ENCODE measurements around the gene DDX10.

The DDX10 gene

GRCh38 chr11:108786281-108786990, 121.6 kb downstream of the DDX10 start:
- H3K27me3 ChIP-seq (ENCODE audit: control insufficient read depth in 5 of 5, insufficient read depth in 4 of 5, low read length in 5 of 5) = no peaks in the 10 kb centered on the region
- no peak overlapping the region for H3K9ac ChIP-seq (ENCODE audit: low read length in 5 of 5)
- no peak overlapping the region for H3K4me3 ChIP-seq (ENCODE audit: low read depth in 1 of 5, low read length in 5 of 5)
- H3K27ac ChIP-seq (ENCODE audit: low read depth, low read length) = no peak overlapping the region
- peaks cover 0 to 4% (median 0%) of the 10 kb centered on the region in 5 donors for H3K4me1 ChIP-seq (ENCODE audit: control insufficient read depth in 5 of 5, insufficient read depth in 5 of 5, low read length in 5 of 5)
- H3K36me3 ChIP-seq (ENCODE audit: control insufficient read depth in 5 of 5, insufficient read depth in 5 of 5, low read length in 5 of 5) = peaks cover 0 to 7% (median 0%) of the 10 kb centered on the region in 5 donors
- no peaks in the 10 kb centered on the region for H3K9me3 ChIP-seq (ENCODE audit: control insufficient read depth in 5 of 5, low read length in 5 of 5)

GRCh38 chr11:108787105-108787504, 122.2 kb downstream of the DDX10 start:
- no peak overlapping the region for H3K4me3 ChIP-seq (ENCODE audit: low read depth in 1 of 5, low read length in 5 of 5)
- H3K27me3 ChIP-seq (ENCODE audit: control insufficient read depth in 5 of 5, insufficient read depth in 4 of 5, low read length in 5 of 5) = no peaks in the 10 kb centered on the region
- H3K27ac ChIP-seq (ENCODE audit: low read depth, low read length) = no peak overlapping the region
- H3K9ac ChIP-seq (ENCODE audit: low read length in 5 of 5) = no peak overlapping the region
- no peaks in the 10 kb centered on the region for H3K9me3 ChIP-seq (ENCODE audit: control insufficient read depth in 5 of 5, low read length in 5 of 5)
- H3K4me1 ChIP-seq (ENCODE audit: control insufficient read depth in 5 of 5, insufficient read depth in 5 of 5, low read length in 5 of 5) = peaks cover 0 to 4% (median 0%) of the 10 kb centered on the region in 5 donors
- peaks cover 0 to 3% (median 0%) of the 10 kb centered on the region in 5 donors for H3K36me3 ChIP-seq (ENCODE audit: control insufficient read depth in 5 of 5, insufficient read depth in 5 of 5, low read length in 5 of 5)

GRCh38 chr11:108788565-108789199, 123.8 kb downstream of the DDX10 start:
- Histone ChIP-seq H3K4me3 (ENCODE audit: low read depth in 1 of 5, low read length in 5 of 5) (no peak overlapping the region), H3K36me3 (ENCODE audit: control insufficient read depth in 5 of 5, insufficient read depth in 5 of 5, low read length in 5 of 5) (no peaks in the 10 kb centered on the region), H3K9me3 (ENCODE audit: control insufficient read depth in 5 of 5, low read length in 5 of 5) (no peaks in the 10 kb centered on the region), H3K27me3 (ENCODE audit: control insufficient read depth in 5 of 5, insufficient read depth in 4 of 5, low read length in 5 of 5) (no peaks in the 10 kb centered on the region), H3K9ac (ENCODE audit: low read length in 5 of 5) (no peak overlapping the region), H3K4me1 (ENCODE audit: control insufficient read depth in 5 of 5, insufficient read depth in 5 of 5, low read length in 5 of 5) (peaks cover 0 to 4% (median 0%) of the 10 kb centered on the region in 5 donors), H3K27ac (ENCODE audit: low read depth, low read length) (no peak overlapping the region)

GRCh38 chr11:108790501-108791299, 125.8 kb downstream of the DDX10 start:
- no peaks in the 10 kb centered on the region for H3K9me3 ChIP-seq (ENCODE audit: control insufficient read depth in 5 of 5, low read length in 5 of 5)
- no peak overlapping the region for H3K4me3 ChIP-seq (ENCODE audit: low read depth in 1 of 5, low read length in 5 of 5)
- peaks cover 0 to 4% (median 0%) of the 10 kb centered on the region in 5 donors for H3K4me1 ChIP-seq (ENCODE audit: control insufficient read depth in 5 of 5, insufficient read depth in 5 of 5, low read length in 5 of 5)
- no peak overlapping the region for H3K27ac ChIP-seq (ENCODE audit: low read depth, low read length)
- no peak overlapping the region for H3K9ac ChIP-seq (ENCODE audit: low read length in 5 of 5)
- H3K27me3 ChIP-seq (ENCODE audit: control insufficient read depth in 5 of 5, insufficient read depth in 4 of 5, low read length in 5 of 5) = no peaks in the 10 kb centered on the region
- H3K36me3 ChIP-seq (ENCODE audit: control insufficient read depth in 5 of 5, insufficient read depth in 5 of 5, low read length in 5 of 5) = no peaks in the 10 kb centered on the region

- Histone ChIP-seq H3K27me3 (ENCODE audit: control insufficient read depth in 5 of 5, insufficient read depth in 4 of 5, low read length in 5 of 5) (no peaks in the 10 kb centered on the region), H3K9me3 (ENCODE audit: control insufficient read depth in 5 of 5, low read length in 5 of 5) (no peaks in the 10 kb centered on the region), H3K9ac (ENCODE audit: low read length in 5 of 5) (no peak overlapping the region), H3K36me3 (ENCODE audit: control insufficient read depth in 5 of 5, insufficient read depth in 5 of 5, low read length in 5 of 5) (no peaks in the 10 kb centered on the region), H3K4me1 (ENCODE audit: control insufficient read depth in 5 of 5, insufficient read depth in 5 of 5, low read length in 5 of 5) (peaks cover 0 to 4% (median 0%) of the 10 kb centered on the region in 5 donors), H3K4me3 (ENCODE audit: low read depth in 1 of 5, low read length in 5 of 5) (no peak overlapping the region), H3K27ac (ENCODE audit: low read depth, low read length) (no peak overlapping the region)
Observed at GRCh38 chr11:108793138-108793537, 128.3 kb downstream of the DDX10 start.

GRCh38 chr11:108793611-108794010, 128.7 kb downstream of the DDX10 start:
- Histone ChIP-seq H3K4me1 (ENCODE audit: control insufficient read depth in 5 of 5, insufficient read depth in 5 of 5, low read length in 5 of 5) (peaks cover 0 to 4% (median 0%) of the 10 kb centered on the region in 5 donors), H3K36me3 (ENCODE audit: control insufficient read depth in 5 of 5, insufficient read depth in 5 of 5, low read length in 5 of 5) (no peaks in the 10 kb centered on the region), H3K4me3 (ENCODE audit: low read depth in 1 of 5, low read length in 5 of 5) (no peak overlapping the region), H3K27me3 (ENCODE audit: control insufficient read depth in 5 of 5, insufficient read depth in 4 of 5, low read length in 5 of 5) (no peaks in the 10 kb centered on the region), H3K9ac (ENCODE audit: low read length in 5 of 5) (no peak overlapping the region), H3K9me3 (ENCODE audit: control insufficient read depth in 5 of 5, low read length in 5 of 5) (no peaks in the 10 kb centered on the region), H3K27ac (ENCODE audit: low read depth, low read length) (no peak overlapping the region)

- no peak overlapping the region for H3K4me3 ChIP-seq (ENCODE audit: low read depth in 1 of 5, low read length in 5 of 5)
- H3K27me3 ChIP-seq (ENCODE audit: control insufficient read depth in 5 of 5, insufficient read depth in 4 of 5, low read length in 5 of 5) = no peaks in the 10 kb centered on the region
- no peaks in the 10 kb centered on the region for H3K36me3 ChIP-seq (ENCODE audit: control insufficient read depth in 5 of 5, insufficient read depth in 5 of 5, low read length in 5 of 5)
- H3K9ac ChIP-seq (ENCODE audit: low read length in 5 of 5) = no peak overlapping the region
- H3K9me3 ChIP-seq (ENCODE audit: control insufficient read depth in 5 of 5, low read length in 5 of 5) = no peaks in the 10 kb centered on the region
- no peaks in the 10 kb centered on the region for H3K4me1 ChIP-seq (ENCODE audit: control insufficient read depth in 5 of 5, insufficient read depth in 5 of 5, low read length in 5 of 5)
- no peak overlapping the region for H3K27ac ChIP-seq (ENCODE audit: low read depth, low read length)
Observed at GRCh38 chr11:108796551-108796950, 131.7 kb downstream of the DDX10 start.

- Histone ChIP-seq H3K9me3 (ENCODE audit: control insufficient read depth in 5 of 5, low read length in 5 of 5) (no peaks in the 10 kb centered on the region), H3K4me1 (ENCODE audit: control insufficient read depth in 5 of 5, insufficient read depth in 5 of 5, low read length in 5 of 5) (no peaks in the 10 kb centered on the region), H3K27me3 (ENCODE audit: control insufficient read depth in 5 of 5, insufficient read depth in 4 of 5, low read length in 5 of 5) (no peaks in the 10 kb centered on the region), H3K4me3 (ENCODE audit: low read depth in 1 of 5, low read length in 5 of 5) (no peak overlapping the region), H3K9ac (ENCODE audit: low read length in 5 of 5) (no peak overlapping the region), H3K36me3 (ENCODE audit: control insufficient read depth in 5 of 5, insufficient read depth in 5 of 5, low read length in 5 of 5) (no peaks in the 10 kb centered on the region), H3K27ac (ENCODE audit: low read depth, low read length) (no peak overlapping the region)
Observed at GRCh38 chr11:108797578-108798100, 132.8 kb downstream of the DDX10 start.

- Histone ChIP-seq H3K9ac (ENCODE audit: low read length in 5 of 5) (no peak overlapping the region), H3K9me3 (ENCODE audit: control insufficient read depth in 5 of 5, low read length in 5 of 5) (no peaks in the 10 kb centered on the region), H3K36me3 (ENCODE audit: control insufficient read depth in 5 of 5, insufficient read depth in 5 of 5, low read length in 5 of 5) (no peaks in the 10 kb centered on the region), H3K27ac (ENCODE audit: low read depth, low read length) (no peak overlapping the region), H3K4me1 (ENCODE audit: control insufficient read depth in 5 of 5, insufficient read depth in 5 of 5, low read length in 5 of 5) (peaks cover 0 to 5% (median 0%) of the 10 kb centered on the region in 5 donors), H3K4me3 (ENCODE audit: low read depth in 1 of 5, low read length in 5 of 5) (no peak overlapping the region), H3K27me3 (ENCODE audit: control insufficient read depth in 5 of 5, insufficient read depth in 4 of 5, low read length in 5 of 5) (no peaks in the 10 kb centered on the region)
Observed at GRCh38 chr11:108802492-108802891, 137.6 kb downstream of the DDX10 start.

- no peak overlapping the region for H3K4me3 ChIP-seq (ENCODE audit: low read depth in 1 of 5, low read length in 5 of 5)
- no peaks in the 10 kb centered on the region for H3K27me3 ChIP-seq (ENCODE audit: control insufficient read depth in 5 of 5, insufficient read depth in 4 of 5, low read length in 5 of 5)
- H3K27ac ChIP-seq (ENCODE audit: low read depth, low read length) = no peak overlapping the region
- no peak overlapping the region for H3K9ac ChIP-seq (ENCODE audit: low read length in 5 of 5)
- peaks cover 0 to 5% (median 0%) of the 10 kb centered on the region in 5 donors for H3K4me1 ChIP-seq (ENCODE audit: control insufficient read depth in 5 of 5, insufficient read depth in 5 of 5, low read length in 5 of 5)
- H3K36me3 ChIP-seq (ENCODE audit: control insufficient read depth in 5 of 5, insufficient read depth in 5 of 5, low read length in 5 of 5) = no peaks in the 10 kb centered on the region
- no peaks in the 10 kb centered on the region for H3K9me3 ChIP-seq (ENCODE audit: control insufficient read depth in 5 of 5, low read length in 5 of 5)
Observed at GRCh38 chr11:108803776-108804175, 138.9 kb downstream of the DDX10 start.

All from subcutaneous abdominal adipose tissue (tissue), 5 donors.